GM12878 (cell line): ENCODE measurements around the gene MSI2. TPM values are rescaled to one million over a fixed set of nuclear protein-coding genes. Genes with fewer than 3 reads are reported as not detected.

Experiments used
- ATAC-seq: fragments of 200-7000 bp; cut with Tn5 transposase; 3 replicates; pipeline ENCODE4 v1.9.1; 2020; ENCODE audit warnings: mild to moderate bottlenecking, moderate library complexity
- BruUV-seq: library from RNA; stranded (reverse); fragments of 400-500 nt; replicated peaks from 2 replicates; lab custom pipeline; 2021; lab: Mats Ljungman, UMichigan
- CTCF ChIA-PET: fragments of 300-600 bp; sonication (Branson Sonifier 250); formaldehyde crosslinking; extraction: SDS; loops from one replicate; lab custom pipeline; 2021; ENCODE audit warnings: inconsistent platforms; lab: Yijun Ruan, JAX
- POLR2A ChIA-PET: fragments of 350-600 bp; formaldehyde crosslinking; extraction: SDS; loops from one replicate; lab custom pipeline; 2021; ENCODE audit warnings: inconsistent platforms; lab: Charles Lee
- RAD21 ChIA-PET: fragments of 300-600 bp; sonication (Branson Sonifier 250); formaldehyde crosslinking; loops from one replicate; lab custom pipeline; 2023; ENCODE audit warnings: antibody characterized with exemption; ENCODE audit not compliant: unreplicated experiment; lab: Charles Lee
- SMC1A ChIA-PET: fragments of 300-600 bp; sonication (Branson Sonifier 250); formaldehyde crosslinking; loops from one replicate; lab custom pipeline; 2023; ENCODE audit not compliant: unreplicated experiment, uncharacterized antibody; lab: Charles Lee
- DNase-seq: peaks from one replicate; pipeline ENCODE4 v3.0.0-alpha.2; 2011; ENCODE audit warnings: low read depth, low spot score
- FAIRE-seq: peaks from 3 replicates; lab custom pipeline; 2011; peaks lifted over from hg19 to GRCh38; lab: Jason Lieb, UNC
- H2AFZ ChIP-seq: 2 replicates; pipeline ENCODE4 v1.6.0; 2011; ENCODE audit warnings: low read depth, low read length, control low read depth; ENCODE audit not compliant: control insufficient read depth
- H3K27ac ChIP-seq: 2 replicates; pipeline ENCODE4 v1.5.1; 2011; ENCODE audit warnings: control low read depth; ENCODE audit not compliant: control insufficient read depth, insufficient read depth
- H3K27me3 ChIP-seq, 2 experiments: replicated peaks in 1 of 2; 2 replicates each; pipeline versions ENCODE4 v1.6.0 to v1.6.1; 2011; ENCODE audit warnings: low read length in 1 of 2; ENCODE audit not compliant: control insufficient read depth in 2 of 2, insufficient read depth in 2 of 2
- H3K36me3 ChIP-seq, 2 experiments: 2 replicates each; pipeline ENCODE4 v1.5.1; 2011; ENCODE audit warnings: low read length in 1 of 2; ENCODE audit not compliant: control insufficient read depth in 2 of 2, insufficient read depth in 2 of 2
- H3K4me1 ChIP-seq: 2 replicates; pipeline ENCODE4 v1.6.1; 2011; ENCODE audit warnings: mild to moderate bottlenecking, low read length, moderate library complexity, mixed read lengths; ENCODE audit not compliant: control insufficient read depth, insufficient read depth
- H3K4me2 ChIP-seq: 2 replicates; pipeline ENCODE4 v1.6.0; 2011; ENCODE audit warnings: control low read depth; ENCODE audit not compliant: control insufficient read depth, insufficient read depth
- H3K4me3 ChIP-seq: fragments of 200-600 bp; sonication (generic); 2 replicates; pipeline ENCODE4 v1.5.1; 2016
- H3K79me2 ChIP-seq: 2 replicates; pipeline ENCODE4 v1.6.0; 2011; ENCODE audit warnings: low read length; ENCODE audit not compliant: control insufficient read depth, insufficient read depth
- H3K9ac ChIP-seq: 2 replicates; pipeline ENCODE4 v1.8.0; 2011; ENCODE audit warnings: low read length, control low read depth, mixed read lengths; ENCODE audit not compliant: control insufficient read depth, insufficient read depth
- H3K9me3 ChIP-seq: replicated peaks from 3 replicates; pipeline ENCODE4 v1.5.1; 2011; ENCODE audit warnings: mild to moderate bottlenecking, low read length; ENCODE audit not compliant: control insufficient read depth, insufficient read depth
- H4K20me1 ChIP-seq: 2 replicates; pipeline ENCODE4 v1.6.0; 2011; ENCODE audit not compliant: control insufficient read depth, insufficient read depth
- BACH1 ChIP-seq: fragments of 450-650 bp; IDR thresholded peaks from 2 replicates; pipeline ENCODE4 v1.6.1; 2017; ENCODE audit warnings: mild to moderate bottlenecking, borderline replicate concordance
- CUX1 ChIP-seq: IDR thresholded peaks from 2 replicates; pipeline ENCODE4 v1.6.1; 2012; ENCODE audit warnings: improper control_type of control experiment, low read depth, low read length; ENCODE audit not compliant: insufficient replicate concordance
- ESRRA ChIP-seq: IDR thresholded peaks from 2 replicates; pipeline ENCODE4 v1.6.1; 2012; ENCODE audit warnings: mild to moderate bottlenecking, low read length, improper control_type of control experiment
- MEF2A ChIP-seq: IDR thresholded peaks from 2 replicates; pipeline ENCODE4 v1.6.1; 2011; ENCODE audit warnings: low read depth, mild to moderate bottlenecking, low read length, moderate library complexity; ENCODE audit not compliant: insufficient read depth
- NKRF ChIP-seq: fragments of 450-650 bp; conservative IDR thresholded peaks from 2 replicates; pipeline ENCODE4 v1.6.1; 2017; ENCODE audit warnings: mild to moderate bottlenecking, moderate library complexity
- PAX5 ChIP-seq: IDR thresholded peaks from 2 replicates; pipeline ENCODE4 v1.6.1; 2011; ENCODE audit warnings: low read depth, low read length, borderline replicate concordance
- SPI1 ChIP-seq: IDR thresholded peaks from 2 replicates; pipeline ENCODE4 v1.6.1; 2011; ENCODE audit warnings: low read depth, mild to moderate bottlenecking, low read length, moderate library complexity, borderline replicate concordance; ENCODE audit not compliant: insufficient read depth
- SUZ12 ChIP-seq: fragments of 200-600 bp; sonication (generic); IDR thresholded peaks from one replicate; pipeline ENCODE4 v1.6.1; 2018; ENCODE audit warnings: antibody characterized with exemption, mild to moderate bottlenecking; ENCODE audit not compliant: unreplicated experiment
- ZBTB40 ChIP-seq: fragments of 450-650 bp; IDR thresholded peaks from 2 replicates; pipeline ENCODE4 v1.6.1; 2016; ENCODE audit warnings: mild to moderate bottlenecking, moderate library complexity, borderline replicate concordance
- WGBS: methylation state at CpG from one replicate; pipeline ENCODE4 v1.1.6; 2016; ENCODE audit warnings: low lambda C conversion rate; ENCODE audit not compliant: insufficient replicate concordance, insufficient coverage; ENCODE audit errors: missing lambda C conversion rate; 5-methylcytosine and 5-hydroxymethylcytosine counted together
- in situ Hi-C: fragments of 300-500 bp; cut with MboI; formaldehyde crosslinking; loops from 9 replicates; pipeline ENCODE4 v1.14.3; 2018; ENCODE audit warnings: mixed read lengths
- intact Hi-C: fragments of 100-400 bp; cut with micrococcal nuclease; formaldehyde crosslinking; loops from one replicate; pipeline ENCODE4 v1.14.2; 2022; ENCODE audit not compliant: unreplicated experiment
- polyA plus RNA-seq, 11 experiments: library from polyadenylated mRNA; depleted of rRNA in 4 of 11; unstranded in 6 of 11; stranded (reverse) in 5 of 11; fragments of >200 nt; fragmentation: Nextera tagmentation in 4 of 11; fragmentation: Illumina TruSeq in 1 of 11; extraction: Ambion mirVana in 4 of 11; extraction: Trizol in 1 of 11; gene quantifications; 1 replicate in 1 of 11; 2 replicates in 10 of 11; pipeline versions ENCODE4 v1.2.1 to v1.2.3, GENCODE V29; 2011 to 2016; ENCODE audit warnings: inconsistent platforms in 2 of 11, missing spikeins in 2 of 11, low read depth in 1 of 11
- total RNA-seq, 4 experiments: library from RNA; depleted of rRNA in 3 of 4; stranded (reverse); fragments of >200 nt in 3 of 4; fragmentation: Illumina TruSeq in 1 of 4; extraction: Trizol in 1 of 4; gene quantifications; 2 replicates each; pipeline versions ENCODE4 v1.2.1 to v1.2.3, GENCODE V29; 2013 to 2021
- TF ChIP-seq, protein P1 (sequence below): fragments of 450-650 bp; IDR thresholded peaks from 2 replicates; pipeline ENCODE4 v1.6.1; 2016; ENCODE audit warnings: mild to moderate bottlenecking

MSI2 gene
- total and polyA plus RNA-seq, 10 of the 15 experiments (the other 5 are each of a cell fraction or from before 2014, with no cell fraction given): 6.1 to 76.1 (median 42.0) TPM

- ChIA-PET RAD21 (no interaction called here), CTCF (interaction anchor here (1.0 kb wide), 1 partner anchor 43 kb away, joined by 3 read pairs; no protein-coding TSS in a partner anchor), POLR2A (no interaction called here), SMC1A (interaction anchor here (1.2 to 1.5 kb wide), 2 partner anchors 9 to 50 kb away, joined by 3 read pairs; no protein-coding TSS in a partner anchor)
- DNase-seq (no peak), ATAC-seq (no peak), FAIRE-seq (no peak)
- Histone ChIP-seq H3K9me3 (no peaks in the 10 kb centered on the region), H3K79me2 (no peaks in the 10 kb centered on the region), H3K4me1 (peaks cover 32% of the 10 kb centered on the region), H3K9ac (no peak overlapping the region), H2AFZ (no peak overlapping the region), H3K4me2 (peak overlapping the region; percentile 22; the same call in 1 of the 2 replicates), H3K36me3 (peaks cover 17 to 19% of the 10 kb centered on the region in 2 experiments), H3K27ac (peak overlapping the region; percentile 69; the same call in 1 of the 2 replicates), H3K27me3 (no peaks in the 10 kb centered on the region), H4K20me1 (no peaks in the 10 kb centered on the region), H3K4me3 (no peak overlapping the region)
- no TSS peak for BruUV-seq
- intact Hi-C loops (no loop called here), in situ Hi-C loops (no loop called here)
- 92% methylated on average over 9 of the region's 9 CpGs for WGBS
- no peak for TF ChIP-seq ESRRA
- no peak for TF ChIP-seq CUX1
- TF ChIP-seq ZBTB40: no peak
- no peak for TF ChIP-seq BACH1
- no peak for TF ChIP-seq SPI1
- TF ChIP-seq NKRF: no peak
- no peak for TF ChIP-seq SUZ12
- TF ChIP-seq PAX5: no peak
- TF ChIP-seq, protein P1, sequence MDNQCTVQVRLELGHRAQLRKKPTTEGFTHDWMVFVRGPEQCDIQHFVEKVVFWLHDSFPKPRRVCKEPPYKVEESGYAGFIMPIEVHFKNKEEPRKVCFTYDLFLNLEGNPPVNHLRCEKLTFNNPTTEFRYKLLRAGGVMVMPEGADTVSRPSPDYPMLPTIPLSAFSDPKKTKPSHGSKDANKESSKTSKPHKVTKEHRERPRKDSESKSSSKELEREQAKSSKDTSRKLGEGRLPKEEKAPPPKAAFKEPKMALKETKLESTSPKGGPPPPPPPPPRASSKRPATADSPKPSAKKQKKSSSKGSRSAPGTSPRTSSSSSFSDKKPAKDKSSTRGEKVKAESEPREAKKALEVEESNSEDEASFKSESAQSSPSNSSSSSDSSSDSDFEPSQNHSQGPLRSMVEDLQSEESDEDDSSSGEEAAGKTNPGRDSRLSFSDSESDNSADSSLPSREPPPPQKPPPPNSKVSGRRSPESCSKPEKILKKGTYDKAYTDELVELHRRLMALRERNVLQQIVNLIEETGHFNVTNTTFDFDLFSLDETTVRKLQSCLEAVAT: no peak
- no peak for TF ChIP-seq MEF2A
Observed at GRCh38 chr17:57628421-57628820, 372.1 kb downstream of the MSI2 start.
